Neural progenitor cell (in vitro differentiated cells): ENCODE measurements around the gene BIRC6. TPM values are rescaled to one million over a fixed set of nuclear protein-coding genes. Genes with fewer than 3 reads are reported as not detected.

ENCODE experiments used
- DNase-seq: peaks from one replicate; pipeline ENCODE4 v3.0.0-alpha.2; 2016; ENCODE audit warnings: low spot score
- H2AFZ ChIP-seq: fragments of 200-600 bp; sonication (generic); replicated peaks from 2 replicates; pipeline ENCODE4 v1.6.1; 2016; ENCODE audit warnings: antibody characterized with exemption
- H3F3A ChIP-seq: fragments of 200-600 bp; sonication (generic); 2 replicates; pipeline ENCODE4 v1.6.1; 2016; ENCODE audit warnings: antibody characterized with exemption, low read depth
- H3K27ac ChIP-seq: fragments of 200-600 bp; sonication (generic); 2 replicates; pipeline ENCODE4 v1.5.1; 2016; ENCODE audit warnings: mild to moderate bottlenecking
- H3K27me3 ChIP-seq: fragments of 200-600 bp; sonication (generic); 2 replicates; pipeline ENCODE4 v1.6.1; 2016; ENCODE audit warnings: mild to moderate bottlenecking, moderate library complexity
- H3K36me3 ChIP-seq: fragments of 200-600 bp; sonication (generic); 2 replicates; pipeline ENCODE4 v1.5.1; 2016
- H3K4me1 ChIP-seq: fragments of 200-600 bp; sonication (generic); 2 replicates; pipeline ENCODE4 v1.6.1; 2016; ENCODE audit warnings: mixed run types
- H3K4me2 ChIP-seq: fragments of 200-600 bp; sonication (generic); 2 replicates; pipeline ENCODE4 v1.6.1; 2016
- H3K4me3 ChIP-seq: fragments of 200-600 bp; sonication (generic); 2 replicates; pipeline ENCODE4 v1.5.1; 2016
- H3K79me2 ChIP-seq: fragments of 200-600 bp; sonication (generic); 2 replicates; pipeline ENCODE4 v1.6.1; 2016; ENCODE audit warnings: low read depth
- H3K9ac ChIP-seq: fragments of 200-600 bp; sonication (generic); 2 replicates; pipeline ENCODE4 v1.6.1; 2016
- H3K9me3 ChIP-seq: fragments of 200-600 bp; sonication (generic); 2 replicates; pipeline ENCODE4 v1.5.1; 2016; ENCODE audit warnings: low read depth
- H4K20me1 ChIP-seq: fragments of 200-600 bp; sonication (generic); 2 replicates; pipeline ENCODE4 v1.6.1; 2016; ENCODE audit warnings: low read depth
- H3K27ac Mint-ChIP-seq: 3 replicates; pipeline ENCODE4 v1.8.0; 2021; ENCODE audit warnings: mixed read lengths
- H3K27me3 Mint-ChIP-seq: 2 replicates; pipeline ENCODE4 v1.8.0; 2022; ENCODE audit warnings: low read depth, mild to moderate bottlenecking, inconsistent platforms, moderate library complexity, mixed read lengths; ENCODE audit not compliant: insufficient read depth
- H3K36me3 Mint-ChIP-seq: 3 replicates; pipeline ENCODE4 v1.8.0; 2021; ENCODE audit warnings: mixed read lengths
- H3K4me1 Mint-ChIP-seq: 3 replicates; pipeline ENCODE4 v1.8.0; 2021; ENCODE audit warnings: mixed read lengths
- H3K4me3 Mint-ChIP-seq: 3 replicates; pipeline ENCODE4 v1.8.0; 2021; ENCODE audit warnings: mild to moderate bottlenecking, moderate library complexity, mixed read lengths
- H3K9me3 Mint-ChIP-seq: 3 replicates; pipeline ENCODE4 v1.8.0; 2020; ENCODE audit warnings: mixed read lengths
- CTCF ChIP-seq: fragments of 200-600 bp; sonication (generic); IDR thresholded peaks from 2 replicates; pipeline ENCODE4 v1.5.1; 2017; ENCODE audit warnings: antibody characterized with exemption, mild to moderate bottlenecking
- EZH2 ChIP-seq: fragments of 200-600 bp; sonication (generic); IDR thresholded peaks from 2 replicates; pipeline ENCODE4 v1.6.1; 2017; ENCODE audit warnings: antibody characterized with exemption, mild to moderate bottlenecking, moderate library complexity
- EZH2phosphoT487 ChIP-seq: fragments of 200-600 bp; sonication (generic); IDR thresholded peaks from 2 replicates; pipeline ENCODE4 v1.6.1; 2017; ENCODE audit warnings: antibody characterized with exemption
- total RNA-seq: library from RNA; depleted of rRNA; stranded (reverse); fragments of >200 nt; gene quantifications from 2 replicates; pipeline ENCODE4 v1.2.3, GENCODE V29; 2015; ENCODE audit warnings: low replicate concordance

The BIRC6 gene
- total RNA-seq, 1 donor from 2014 or later: 105 TPM

GRCh38 chr2:32656069-32656468 lies 299.2 kb downstream of the BIRC6 start:
- no peak overlapping the region for H2AFZ ChIP-seq
- H4K20me1 ChIP-seq: no peaks in the 10 kb centered on the region
- no peak overlapping the region for H3K4me3 ChIP-seq
- no peaks in the 10 kb centered on the region for H3K9me3 Mint-ChIP-seq
- H3K4me1 Mint-ChIP-seq: no peaks in the 10 kb centered on the region
- H3K36me3 Mint-ChIP-seq: peaks cover 6% of the 10 kb centered on the region
- no peaks in the 10 kb centered on the region for H3K36me3 ChIP-seq
- H3K27me3 ChIP-seq: no peaks in the 10 kb centered on the region
- no peak overlapping the region for H3K27ac Mint-ChIP-seq
- no peak overlapping the region for H3K4me3 Mint-ChIP-seq
- H3K9me3 ChIP-seq: no peaks in the 10 kb centered on the region
- no peaks in the 10 kb centered on the region for H3K79me2 ChIP-seq
- DNase-seq: no peak
- no peaks in the 10 kb centered on the region for H3K4me1 ChIP-seq
- no peak overlapping the region for H3K4me2 ChIP-seq
- H3F3A ChIP-seq: no peaks in the 10 kb centered on the region
- no peaks in the 10 kb centered on the region for H3K27me3 Mint-ChIP-seq
- no peak overlapping the region for H3K27ac ChIP-seq
- TF ChIP-seq EZH2: no peak
- no peak for TF ChIP-seq EZH2phosphoT487
- no peak for TF ChIP-seq CTCF
- H3K9ac ChIP-seq: no peak overlapping the region

DNA sequence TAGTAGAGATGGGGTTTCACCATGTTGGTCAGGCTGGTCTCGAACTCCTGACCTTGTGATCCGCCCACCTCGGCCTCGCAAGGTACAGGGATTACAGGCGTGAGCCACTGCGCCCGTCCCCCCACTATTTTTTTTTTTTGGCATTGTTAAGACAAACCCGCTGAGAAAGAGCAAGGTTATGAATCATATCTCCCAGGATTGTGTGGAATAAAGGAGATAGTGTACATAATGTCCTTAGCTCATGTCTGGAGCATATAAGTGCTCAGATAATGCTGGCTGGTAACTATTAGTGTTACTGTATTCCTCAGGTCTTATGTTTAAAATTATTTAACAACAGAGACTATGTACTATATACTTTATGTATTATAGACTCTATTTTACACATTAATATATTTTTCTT lies 307.0 kb downstream of the BIRC6 start:
- Histone ChIP-seq H3K4me3 (no peak overlapping the region), H3K27ac (no peak overlapping the region), H3K9me3 (no peaks in the 10 kb centered on the region), H3K4me1 (no peaks in the 10 kb centered on the region), H3K27me3 (no peaks in the 10 kb centered on the region), H3F3A (no peaks in the 10 kb centered on the region), H2AFZ (no peak overlapping the region), H3K79me2 (no peaks in the 10 kb centered on the region), H4K20me1 (no peaks in the 10 kb centered on the region), H3K9ac (no peak overlapping the region), H3K36me3 (no peaks in the 10 kb centered on the region), H3K4me2 (no peak overlapping the region)
- Mint-ChIP-seq H3K4me3 (no peak overlapping the region), H3K27ac (no peak overlapping the region), H3K27me3 (no peaks in the 10 kb centered on the region), H3K4me1 (no peaks in the 10 kb centered on the region), H3K36me3 (peaks cover 5% of the 10 kb centered on the region), H3K9me3 (no peaks in the 10 kb centered on the region)
- no peak for TF ChIP-seq EZH2
- no peak for TF ChIP-seq EZH2phosphoT487
- TF ChIP-seq CTCF: no peak
- no peak for DNase-seq

DNA sequence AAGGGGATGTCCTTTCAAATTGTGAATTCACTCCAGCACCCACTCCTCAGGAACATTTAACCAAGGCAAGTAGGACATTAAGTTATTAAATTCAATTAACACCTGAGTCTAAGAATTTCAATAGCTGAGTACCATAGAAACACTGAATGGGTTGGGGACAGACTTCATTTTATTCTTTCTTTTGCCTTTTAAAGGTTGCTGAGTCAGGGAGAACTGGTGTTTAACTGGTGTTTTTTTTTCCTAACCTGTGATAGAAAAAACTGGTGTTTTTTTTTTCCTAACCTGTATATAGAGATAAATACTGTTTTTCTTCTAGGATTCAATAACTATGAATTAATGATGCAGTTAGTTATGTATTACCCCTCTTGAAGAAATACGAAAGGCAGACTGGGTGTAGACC lies 309.9 kb downstream of the BIRC6 start:
- H3K36me3 Mint-ChIP-seq: peaks cover 3% of the 10 kb centered on the region

More for the DNA sequence above, 309.9 kb downstream of the BIRC6 start:
- no peak overlapping the region for H3K4me3 ChIP-seq
- no peaks in the 10 kb centered on the region for H3K4me1 ChIP-seq
- H3K36me3 ChIP-seq: no peaks in the 10 kb centered on the region
- no peak overlapping the region for H2AFZ ChIP-seq
- no peak overlapping the region for H3K9ac ChIP-seq
- Mint-ChIP-seq H3K4me3 (no peak overlapping the region), H3K4me1 (no peaks in the 10 kb centered on the region), H3K27ac (no peak overlapping the region), H3K27me3 (no peaks in the 10 kb centered on the region), H3K9me3 (no peaks in the 10 kb centered on the region)
- TF ChIP-seq CTCF: no peak
- no peak for TF ChIP-seq EZH2phosphoT487
- TF ChIP-seq EZH2: no peak
- no peaks in the 10 kb centered on the region for H3F3A ChIP-seq
- no peaks in the 10 kb centered on the region for H4K20me1 ChIP-seq
- H3K79me2 ChIP-seq: no peaks in the 10 kb centered on the region
- no peaks in the 10 kb centered on the region for H3K9me3 ChIP-seq
- H3K4me2 ChIP-seq: no peak overlapping the region
- no peaks in the 10 kb centered on the region for H3K27me3 ChIP-seq
- DNase-seq: no peak
- H3K27ac ChIP-seq: no peak overlapping the region
